Omental fat pad (tissue), 4 donors: ENCODE measurements around the gene ITPRIP. TPM values are rescaled to one million over a fixed set of nuclear protein-coding genes. Genes with fewer than 3 reads are reported as not detected.
A peak's percentile ranks its signal among the peaks of the same experiment; 100 is the strongest.

Experiments used
- ATAC-seq: fragments of 150-250 bp; one replicate; pipeline ENCODE4 v1.9.1; 2016; ENCODE audit warnings: mild to moderate bottlenecking, moderate library complexity; ENCODE audit not compliant: low FRiP score
- DNase-seq: peaks from one replicate; pipeline ENCODE4 v3.0.0-alpha.2; 2019; ENCODE audit warnings: low spot score
- total RNA-seq, 4 donors: library from RNA; depleted of rRNA; stranded (reverse); fragments of >200 nt; gene quantifications; one replicate each; pipeline ENCODE4 v1.1.0, GENCODE V29; 2016
- TF ChIP-seq, protein P1 (sequence below), 3 donors: fragments of 450-650 bp; IDR thresholded peaks; one replicate each; pipeline ENCODE4 v1.5.1; 2016 to 2017; ENCODE audit warnings: antibody characterized with exemption in 3 of 3, mild to moderate bottlenecking in 3 of 3, moderate library complexity in 2 of 3

ITPRIP gene
- total RNA-seq, 4 donors from 2014 or later: 23.4 to 66.2 (median 49.9) TPM

DNA sequence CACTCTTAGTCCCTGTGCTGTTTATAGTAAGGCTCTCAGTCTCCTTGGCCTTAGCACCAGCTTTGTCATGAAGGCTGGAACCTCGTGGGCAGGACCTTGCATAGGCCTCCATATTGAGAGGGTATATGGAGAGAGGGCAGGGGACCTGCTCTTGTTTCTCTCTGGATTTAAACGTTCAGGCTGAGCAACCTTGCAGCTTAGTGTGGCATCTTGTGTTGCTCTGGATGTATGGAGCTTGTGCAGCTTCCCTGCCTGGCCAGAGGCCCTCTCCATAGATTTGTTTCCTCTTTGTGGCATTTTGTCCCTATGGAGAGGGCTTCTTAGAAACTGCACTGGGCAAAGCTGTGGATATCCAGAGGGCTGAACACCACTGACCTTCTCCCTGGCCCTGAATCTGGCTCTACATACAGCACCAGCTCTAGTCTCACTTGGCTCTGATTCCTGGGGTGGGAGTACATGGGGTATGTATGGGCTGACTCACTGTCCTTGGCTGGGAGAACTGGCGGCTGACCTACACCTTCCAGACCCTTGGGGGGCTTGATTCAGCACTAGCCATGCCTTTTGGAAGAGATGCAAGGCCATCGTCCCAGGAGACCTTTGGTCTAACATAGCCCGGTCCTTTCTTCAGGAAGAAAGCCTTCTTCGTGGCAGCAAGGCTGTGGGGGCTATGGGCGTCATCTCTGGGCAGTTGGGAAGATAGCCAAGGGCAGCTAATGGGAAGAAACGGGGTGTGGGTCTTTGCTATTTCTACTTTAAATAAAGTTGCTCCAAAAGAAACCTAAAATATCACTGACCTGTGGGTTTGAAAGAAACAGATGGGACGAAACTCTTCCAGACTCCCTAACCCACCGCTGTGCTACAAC lies 30.5 kb downstream of the ITPRIP start:
- DNase-seq (peak; percentile 16), ATAC-seq (no peak)
- TF ChIP-seq, protein P1, sequence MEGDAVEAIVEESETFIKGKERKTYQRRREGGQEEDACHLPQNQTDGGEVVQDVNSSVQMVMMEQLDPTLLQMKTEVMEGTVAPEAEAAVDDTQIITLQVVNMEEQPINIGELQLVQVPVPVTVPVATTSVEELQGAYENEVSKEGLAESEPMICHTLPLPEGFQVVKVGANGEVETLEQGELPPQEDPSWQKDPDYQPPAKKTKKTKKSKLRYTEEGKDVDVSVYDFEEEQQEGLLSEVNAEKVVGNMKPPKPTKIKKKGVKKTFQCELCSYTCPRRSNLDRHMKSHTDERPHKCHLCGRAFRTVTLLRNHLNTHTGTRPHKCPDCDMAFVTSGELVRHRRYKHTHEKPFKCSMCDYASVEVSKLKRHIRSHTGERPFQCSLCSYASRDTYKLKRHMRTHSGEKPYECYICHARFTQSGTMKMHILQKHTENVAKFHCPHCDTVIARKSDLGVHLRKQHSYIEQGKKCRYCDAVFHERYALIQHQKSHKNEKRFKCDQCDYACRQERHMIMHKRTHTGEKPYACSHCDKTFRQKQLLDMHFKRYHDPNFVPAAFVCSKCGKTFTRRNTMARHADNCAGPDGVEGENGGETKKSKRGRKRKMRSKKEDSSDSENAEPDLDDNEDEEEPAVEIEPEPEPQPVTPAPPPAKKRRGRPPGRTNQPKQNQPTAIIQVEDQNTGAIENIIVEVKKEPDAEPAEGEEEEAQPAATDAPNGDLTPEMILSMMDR (IDR thresholded peaks at IDR 0.05): no peak

DNA sequence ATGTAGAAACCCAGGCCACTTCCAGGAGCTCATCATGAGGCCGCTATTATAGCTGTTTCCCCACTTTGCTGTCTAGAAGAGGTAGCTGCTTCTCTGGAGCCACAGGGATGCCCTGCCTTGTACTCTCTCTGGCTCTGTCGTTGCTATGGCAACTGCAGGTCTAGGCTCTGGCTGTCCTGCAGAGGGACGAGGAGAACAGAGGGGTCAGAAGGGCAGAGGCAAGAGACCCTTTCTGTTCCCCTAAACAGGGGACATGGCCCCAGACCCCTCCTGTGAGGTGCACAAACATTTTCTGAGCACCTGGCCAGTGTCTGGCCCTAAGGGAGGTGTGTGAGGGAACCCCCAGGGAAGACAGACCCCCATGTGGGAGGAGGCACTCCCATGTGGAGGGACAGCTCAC lies 31.4 kb downstream of the ITPRIP start:
- ATAC-seq (no peak), DNase-seq (peak; percentile 19)
- TF ChIP-seq, protein P1 (IDR thresholded peaks at IDR 0.05): no peak

DNA sequence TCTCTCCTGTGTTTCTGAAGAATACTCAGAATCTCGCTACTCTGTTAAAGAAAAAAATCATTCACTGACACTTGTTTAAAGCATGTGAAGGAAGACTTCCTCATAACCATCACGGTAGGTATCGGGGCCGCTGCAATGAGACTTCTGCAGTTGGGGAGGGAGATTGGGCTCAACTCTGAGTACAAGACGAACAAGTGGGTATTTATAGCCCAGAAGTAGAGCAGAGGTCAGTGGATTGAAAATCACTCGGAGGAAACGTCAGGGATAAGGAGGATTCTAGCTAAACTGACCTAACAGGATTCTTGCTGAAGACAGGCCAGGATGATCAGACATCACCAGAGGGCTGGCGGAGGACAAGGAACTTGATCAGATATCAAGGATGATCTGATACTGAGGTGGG lies 33.3 kb downstream of the ITPRIP start:
- TF ChIP-seq, protein P1 (IDR thresholded peaks at IDR 0.05): no peak
- no peak for DNase-seq
- ATAC-seq: no peak

DNA sequence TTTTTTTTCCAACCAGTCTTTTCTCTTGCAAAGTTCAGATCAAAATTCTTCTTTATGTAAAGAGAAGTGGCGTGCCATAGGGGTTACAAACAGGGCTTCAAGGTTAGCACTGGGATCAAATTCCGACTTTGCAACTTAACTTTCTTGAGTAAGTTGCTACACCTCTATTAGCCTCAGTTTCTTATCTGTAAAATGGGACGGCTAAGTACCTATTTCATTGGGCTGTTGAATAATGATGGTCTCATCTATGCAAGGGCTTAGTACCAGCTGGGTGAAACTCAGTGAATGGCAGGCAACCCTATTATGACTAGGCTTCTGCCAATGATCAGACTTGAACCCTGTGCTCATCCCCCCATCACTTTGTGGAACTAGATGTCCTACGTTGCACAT lies 33.9 kb downstream of the ITPRIP start:
- TF ChIP-seq, protein P1 (IDR thresholded peaks at IDR 0.05): no peak
- ATAC-seq (no peak), DNase-seq (no peak)

DNA sequence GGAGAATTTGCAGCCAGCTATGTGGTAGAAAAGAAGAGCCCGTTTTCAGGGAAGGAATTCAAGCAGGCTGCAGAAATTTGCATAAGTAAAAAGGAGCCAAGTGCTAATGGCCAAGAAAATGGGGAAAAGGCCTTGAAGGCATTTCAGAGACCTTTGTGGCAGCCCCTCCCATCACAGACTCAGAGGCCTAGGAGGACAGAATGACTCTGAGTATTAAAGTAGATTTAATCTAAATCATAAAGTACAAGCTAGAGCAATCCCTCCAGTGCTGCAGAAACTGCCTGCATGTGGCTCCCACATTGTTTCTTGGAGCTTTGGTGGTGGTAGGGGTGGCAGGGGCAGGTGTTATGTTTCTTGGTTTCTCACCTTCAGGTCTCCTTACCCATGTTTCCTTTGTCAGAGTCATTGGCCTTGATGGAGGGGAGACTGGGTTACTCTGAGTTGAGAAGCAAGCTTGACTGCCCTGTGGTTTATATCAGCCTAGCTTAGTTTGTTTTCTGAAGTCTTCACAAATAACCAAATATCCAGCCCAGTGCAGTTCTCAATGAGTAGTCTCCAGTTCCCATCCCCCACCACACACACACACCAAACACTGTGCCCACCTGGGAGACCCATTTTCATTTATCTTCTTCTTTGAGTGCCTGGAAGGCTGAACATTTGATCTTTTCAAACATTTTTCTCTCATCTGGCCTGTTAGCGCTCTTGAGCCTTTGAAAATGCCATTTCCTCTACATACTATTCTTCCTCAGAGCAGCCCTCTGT lies 34.5 kb downstream of the ITPRIP start:
- DNase-seq (no peak), ATAC-seq (no peak)
- TF ChIP-seq, protein P1 (IDR thresholded peaks at IDR 0.05): no peak

DNA sequence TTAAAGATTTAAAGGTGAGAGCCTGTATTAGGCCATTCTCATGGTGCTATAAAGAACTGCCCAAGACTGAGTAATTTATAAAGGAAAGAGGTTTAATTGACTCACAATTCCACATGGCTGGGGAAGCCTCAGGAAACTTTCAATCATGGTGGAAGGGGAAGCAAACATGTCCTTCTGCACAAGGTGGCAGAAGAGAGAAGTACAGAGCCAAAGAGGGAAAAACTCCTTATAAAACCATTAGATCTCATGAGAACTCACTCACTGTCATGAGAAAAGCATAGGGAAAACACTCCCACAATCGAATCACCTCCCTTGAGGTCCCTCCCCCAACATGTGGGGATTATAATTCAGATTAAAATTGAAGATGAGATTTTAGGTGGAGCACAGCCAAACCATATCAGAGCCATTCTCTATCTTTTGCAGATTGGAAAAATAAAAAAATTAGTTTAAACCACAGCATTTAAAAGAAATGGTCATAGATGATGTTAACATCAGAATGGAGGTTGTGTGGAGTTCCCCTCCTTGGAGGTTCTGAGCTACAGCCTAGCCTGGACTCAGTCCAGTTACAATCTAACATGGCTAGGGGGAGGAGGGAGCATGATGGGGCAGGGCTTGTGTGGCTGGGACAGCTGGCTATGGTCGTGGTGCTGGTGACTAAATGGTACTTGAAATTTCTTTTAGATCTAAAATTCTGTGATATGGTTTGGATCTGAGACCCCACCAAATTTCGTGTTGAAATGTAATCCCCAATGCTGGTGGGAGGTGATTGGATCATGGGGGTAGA lies 36.2 kb downstream of the ITPRIP start:
- DNase-seq (peak; percentile 20), ATAC-seq (no peak)
- TF ChIP-seq, protein P1 (IDR thresholded peaks at IDR 0.05): no peak
